C4-2B (cell line): ENCODE results near the gene PLA2G15.

Source experiments
- CTCF ChIP-seq: fragments of 450-650 bp; conservative IDR thresholded peaks from 2 replicates; pipeline ENCODE4 v1.5.1; 2017; ENCODE audit warnings: mild to moderate bottlenecking
- ZFX ChIP-seq: fragments of 450-650 bp; IDR thresholded peaks from 2 replicates; pipeline ENCODE4 v1.6.1; 2017

- TF ChIP-seq CTCF, result no peak
- no peak for TF ChIP-seq ZFX
Observed at GRCh38 chr16:68233085-68233834, 11.9 kb upstream of the PLA2G15 start.
